Glutamatergic neuron (in vitro differentiated cells): ENCODE results near the gene MAPKBP1. TPM values are rescaled to one million over a fixed set of nuclear protein-coding genes. Genes with fewer than 3 reads are reported as not detected.

Experiments
- DNase-seq: peaks from one replicate; pipeline ENCODE4 v3.0.0; 2022
- H3K27ac Mint-ChIP-seq: one replicate; pipeline ENCODE4 v1.8.0; 2020; ENCODE audit warnings: mild to moderate bottlenecking, mixed read lengths, inconsistent platforms; ENCODE audit not compliant: unreplicated experiment
- H3K27me3 Mint-ChIP-seq: one replicate; pipeline ENCODE4 v1.8.0; 2020; ENCODE audit warnings: mild to moderate bottlenecking, moderate library complexity, mixed read lengths, inconsistent platforms; ENCODE audit not compliant: unreplicated experiment
- H3K36me3 Mint-ChIP-seq: one replicate; pipeline ENCODE4 v1.8.0; 2020; ENCODE audit warnings: mild to moderate bottlenecking, mixed read lengths, inconsistent platforms; ENCODE audit not compliant: unreplicated experiment
- H3K4me1 Mint-ChIP-seq: one replicate; pipeline ENCODE4 v1.8.0; 2020; ENCODE audit warnings: mild to moderate bottlenecking, low read depth, mixed read lengths, inconsistent platforms; ENCODE audit not compliant: unreplicated experiment
- H3K4me3 Mint-ChIP-seq: one replicate; pipeline ENCODE4 v1.8.0; 2020; ENCODE audit warnings: mild to moderate bottlenecking, mixed read lengths, inconsistent platforms; ENCODE audit not compliant: unreplicated experiment
- H3K9me3 Mint-ChIP-seq: one replicate; pipeline ENCODE4 v1.8.0; 2020; ENCODE audit warnings: mild to moderate bottlenecking, moderate library complexity, mixed read lengths, inconsistent platforms; ENCODE audit not compliant: unreplicated experiment
- total RNA-seq: library from RNA; stranded (reverse); fragmentation: NEBNext Ultra II Directional; extraction: Animal tissue kit (Norgen Biotek cat#: 25700); gene quantifications from one replicate; pipeline ENCODE4 v1.2.1, GENCODE V29; 2021; ENCODE audit not compliant: unreplicated experiment
- TF ChIP-seq, protein P1 (sequence below): fragments of 200-600 bp; sonication (generic); IDR thresholded peaks from one replicate; pipeline ENCODE4 v1.5.0; 2021; ENCODE audit not compliant: partially characterized antibody, unreplicated experiment

MAPKBP1 gene
- total RNA-seq, 1 donor from 2014 or later = 45.7 TPM

DNA sequence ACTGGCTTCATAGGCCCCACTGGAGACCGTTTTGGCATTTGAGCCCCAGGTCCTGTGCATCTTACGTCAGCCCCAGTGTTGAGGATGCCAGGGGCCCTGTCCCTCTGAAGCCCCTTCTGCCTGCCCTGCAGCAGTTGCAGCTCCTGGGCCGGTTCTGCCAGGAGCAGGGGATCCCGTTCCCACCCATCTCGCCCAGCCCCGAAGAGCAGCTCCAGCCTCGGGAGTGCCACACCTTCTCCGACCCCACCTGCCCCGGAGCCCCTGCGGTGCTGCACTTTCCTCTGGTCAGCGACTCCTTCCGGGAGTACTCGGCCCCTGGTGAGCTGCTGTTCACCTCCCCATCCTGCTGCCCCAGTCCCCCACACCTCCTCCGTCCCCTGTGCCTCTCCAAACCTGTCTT lies 72.9 kb downstream of the MAPKBP1 start:
- no peak overlapping the region for H3K27ac Mint-ChIP-seq
- TF ChIP-seq, protein P1, sequence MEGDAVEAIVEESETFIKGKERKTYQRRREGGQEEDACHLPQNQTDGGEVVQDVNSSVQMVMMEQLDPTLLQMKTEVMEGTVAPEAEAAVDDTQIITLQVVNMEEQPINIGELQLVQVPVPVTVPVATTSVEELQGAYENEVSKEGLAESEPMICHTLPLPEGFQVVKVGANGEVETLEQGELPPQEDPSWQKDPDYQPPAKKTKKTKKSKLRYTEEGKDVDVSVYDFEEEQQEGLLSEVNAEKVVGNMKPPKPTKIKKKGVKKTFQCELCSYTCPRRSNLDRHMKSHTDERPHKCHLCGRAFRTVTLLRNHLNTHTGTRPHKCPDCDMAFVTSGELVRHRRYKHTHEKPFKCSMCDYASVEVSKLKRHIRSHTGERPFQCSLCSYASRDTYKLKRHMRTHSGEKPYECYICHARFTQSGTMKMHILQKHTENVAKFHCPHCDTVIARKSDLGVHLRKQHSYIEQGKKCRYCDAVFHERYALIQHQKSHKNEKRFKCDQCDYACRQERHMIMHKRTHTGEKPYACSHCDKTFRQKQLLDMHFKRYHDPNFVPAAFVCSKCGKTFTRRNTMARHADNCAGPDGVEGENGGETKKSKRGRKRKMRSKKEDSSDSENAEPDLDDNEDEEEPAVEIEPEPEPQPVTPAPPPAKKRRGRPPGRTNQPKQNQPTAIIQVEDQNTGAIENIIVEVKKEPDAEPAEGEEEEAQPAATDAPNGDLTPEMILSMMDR = no peak
- no peak overlapping the region for H3K4me3 Mint-ChIP-seq
- no peaks in the 10 kb centered on the region for H3K4me1 Mint-ChIP-seq
- H3K9me3 Mint-ChIP-seq = no peaks in the 10 kb centered on the region
- H3K36me3 Mint-ChIP-seq = no peaks in the 10 kb centered on the region
- DNase-seq = no peak
- peaks cover 6% of the 10 kb centered on the region for H3K27me3 Mint-ChIP-seq

DNA sequence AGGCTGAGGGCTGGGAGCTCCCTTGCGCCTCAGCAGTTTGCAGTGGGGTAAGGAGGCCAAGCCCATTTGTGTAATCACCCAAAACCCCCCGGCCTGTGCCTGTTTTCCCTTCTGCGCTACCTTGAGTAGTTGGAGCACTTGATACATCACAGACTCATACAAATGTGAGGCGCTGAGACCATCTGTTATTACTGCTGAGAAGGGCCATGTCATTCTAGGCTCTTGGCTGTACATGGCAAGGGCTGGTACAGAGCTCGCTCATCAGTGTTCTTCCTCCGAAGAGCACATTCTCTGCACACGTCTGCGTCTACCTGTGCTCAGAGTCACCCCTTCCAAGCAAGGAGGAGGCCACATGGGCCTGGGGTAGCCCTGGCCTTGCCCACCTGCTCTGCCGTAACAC lies 73.7 kb downstream of the MAPKBP1 start:
- H3K36me3 Mint-ChIP-seq = no peaks in the 10 kb centered on the region
- no peaks in the 10 kb centered on the region for H3K4me1 Mint-ChIP-seq
- H3K27me3 Mint-ChIP-seq = peaks cover 6% of the 10 kb centered on the region
- H3K27ac Mint-ChIP-seq = no peak overlapping the region
- H3K4me3 Mint-ChIP-seq = no peak overlapping the region
- TF ChIP-seq, protein P1 = no peak
- DNase-seq = no peak
- no peaks in the 10 kb centered on the region for H3K9me3 Mint-ChIP-seq

DNA sequence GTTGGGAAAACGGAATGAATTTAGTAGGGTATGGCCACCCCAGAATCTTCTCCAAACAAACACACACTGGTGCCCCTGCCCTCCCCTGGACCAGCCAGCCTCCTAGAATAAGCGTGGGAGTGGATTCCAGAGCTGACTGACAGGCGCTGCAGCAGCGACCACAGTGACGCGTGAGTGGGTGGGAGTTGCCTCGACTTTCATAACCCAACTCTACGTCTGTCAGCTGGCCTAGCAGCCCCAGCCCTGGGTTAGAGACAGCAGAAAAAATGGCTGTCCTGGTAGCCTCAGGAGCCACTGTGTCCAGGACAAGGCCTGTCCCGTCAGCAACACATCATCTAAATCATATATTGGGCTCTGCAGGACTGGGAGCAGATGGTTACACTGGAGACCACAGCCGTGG lies 74.3 kb downstream of the MAPKBP1 start:
- Mint-ChIP-seq H3K27ac (no peak overlapping the region), H3K36me3 (no peaks in the 10 kb centered on the region), H3K4me1 (no peaks in the 10 kb centered on the region), H3K9me3 (no peaks in the 10 kb centered on the region), H3K27me3 (peaks cover 6% of the 10 kb centered on the region), H3K4me3 (no peak overlapping the region)
- TF ChIP-seq, protein P1 = no peak
- DNase-seq = no peak

DNA sequence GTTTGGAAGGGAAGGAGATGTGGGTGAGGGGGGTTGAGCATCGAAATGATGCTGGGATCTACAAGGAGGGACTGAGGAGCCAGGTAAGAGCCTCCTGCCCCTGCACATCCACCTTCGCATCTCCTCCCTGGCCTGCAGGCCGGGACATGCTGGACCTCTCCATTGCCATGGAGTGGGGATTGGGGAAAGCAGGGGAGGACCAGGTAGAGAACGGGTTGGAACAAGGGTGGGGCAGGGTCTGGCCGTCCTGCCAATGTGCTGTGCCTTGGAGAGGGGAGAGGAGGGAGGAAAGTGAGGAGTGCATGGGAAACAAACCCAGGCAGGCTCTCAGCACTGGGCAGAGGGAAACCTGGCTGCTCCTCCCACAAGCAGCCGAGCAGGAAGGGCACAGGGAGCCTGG lies 74.9 kb downstream of the MAPKBP1 start:
- DNase-seq = no peak
- Mint-ChIP-seq H3K9me3 (no peaks in the 10 kb centered on the region), H3K4me3 (no peak overlapping the region), H3K27ac (no peak overlapping the region), H3K27me3 (peaks cover 6% of the 10 kb centered on the region), H3K4me1 (no peaks in the 10 kb centered on the region), H3K36me3 (no peaks in the 10 kb centered on the region)
- TF ChIP-seq, protein P1 = no peak

DNA sequence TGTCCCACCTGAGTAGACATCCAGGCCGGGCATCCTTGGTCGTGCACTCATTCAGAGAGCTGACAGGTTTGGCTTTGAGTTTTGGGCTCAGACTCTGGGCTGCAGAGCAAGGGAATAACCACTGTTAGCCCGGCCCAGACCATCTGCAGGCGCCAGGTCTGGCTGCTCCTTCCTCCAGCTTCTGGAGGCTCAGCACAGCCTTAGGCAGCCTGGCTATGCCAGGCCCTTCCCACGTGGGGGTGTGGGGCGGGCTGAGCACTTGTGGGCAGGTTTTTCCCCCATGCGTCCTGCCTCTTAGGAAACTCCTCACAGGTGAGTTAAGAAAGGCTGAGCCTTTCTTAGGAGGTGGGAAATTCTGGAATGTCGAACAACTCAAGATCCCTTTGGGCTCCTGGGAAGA lies 75.6 kb downstream of the MAPKBP1 start:
- Mint-ChIP-seq H3K4me1 (no peaks in the 10 kb centered on the region), H3K27ac (no peak overlapping the region), H3K27me3 (peaks cover 6% of the 10 kb centered on the region), H3K9me3 (peaks cover 2% of the 10 kb centered on the region), H3K4me3 (no peak overlapping the region), H3K36me3 (no peaks in the 10 kb centered on the region)
- TF ChIP-seq, protein P1 = no peak
- DNase-seq = no peak
